SIG-M5 (cell line): Measurements from ENCODE around the gene SCGB1C2.

Source experiments
- DNase-seq: peaks from one replicate; lab custom pipeline; 2025; lab: John Stamatoyannopoulos, UW

The SCGB1C2 gene

GRCh38 chr17:172401-172800 is 35.0 kb downstream of the SCGB1C2 start:
- DNase-seq, result no peak

DNA sequence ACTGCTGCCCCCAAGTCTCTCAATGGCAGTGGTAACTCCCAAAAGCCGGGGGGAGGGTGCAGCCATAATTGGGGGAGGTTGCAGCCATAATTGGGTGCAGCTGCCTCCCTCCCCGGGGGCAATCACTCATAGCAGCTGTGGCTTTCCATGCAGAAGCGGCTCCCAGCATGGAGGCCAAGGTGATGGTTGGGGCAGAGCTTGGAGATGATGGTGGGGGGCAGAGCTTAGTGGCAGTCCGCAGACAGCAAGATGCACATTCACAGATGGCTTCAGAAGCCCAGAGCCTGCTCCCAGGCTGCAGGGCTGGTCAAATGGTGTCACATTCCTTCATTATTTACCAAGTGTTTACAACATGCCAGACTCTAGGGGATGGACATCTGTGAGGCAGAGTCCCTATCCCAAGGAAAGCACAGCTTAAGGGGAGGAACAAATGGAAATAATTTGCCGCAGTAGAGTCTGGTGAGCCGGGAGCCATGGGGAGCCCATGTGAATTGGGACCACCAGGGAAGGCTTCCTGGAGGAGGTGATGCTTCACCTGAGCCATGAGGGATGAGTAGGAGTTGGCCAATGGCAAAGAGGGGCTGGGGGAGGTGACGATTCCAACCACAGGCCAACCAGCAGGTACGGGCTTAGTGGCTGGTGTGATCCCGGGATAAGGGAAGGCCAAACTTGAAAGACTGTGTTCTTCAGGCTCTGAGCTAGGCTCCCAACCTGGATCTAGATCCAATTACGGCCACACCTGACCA is 36.0 kb downstream of the SCGB1C2 start:
- DNase-seq, result no peak

- DNase-seq, result no peak
These were observed 39.8 kb downstream of the SCGB1C2 start for GRCh38 chr17:177155-177554.

GRCh38 chr17:177762-178161 is 40.4 kb downstream of the SCGB1C2 start:
- no peak for DNase-seq

- DNase-seq, result no peak
These were observed 41.1 kb downstream of the SCGB1C2 start for GRCh38 chr17:178292-179065.

DNA sequence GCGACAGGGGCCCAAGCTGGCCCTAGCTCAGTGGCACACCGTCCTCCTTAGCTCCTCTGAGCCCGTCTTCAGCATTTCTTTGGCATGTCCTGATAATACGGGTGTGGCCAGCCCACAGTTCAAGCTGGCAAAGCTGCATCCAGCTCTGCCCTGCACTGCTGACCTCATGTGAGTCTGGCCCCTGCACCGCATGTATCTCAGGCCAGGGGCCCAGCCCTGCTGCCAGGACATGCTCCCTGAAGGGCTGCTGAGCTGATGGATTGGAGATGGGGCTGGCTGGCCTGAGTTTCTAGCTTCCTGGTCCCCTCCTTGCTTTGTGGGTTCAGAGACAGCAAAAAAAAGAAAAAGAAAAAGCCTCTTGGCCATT is 41.7 kb downstream of the SCGB1C2 start:
- no peak for DNase-seq

- DNase-seq, result no peak
These were observed 42.5 kb downstream of the SCGB1C2 start for GRCh38 chr17:179781-180380.

DNA sequence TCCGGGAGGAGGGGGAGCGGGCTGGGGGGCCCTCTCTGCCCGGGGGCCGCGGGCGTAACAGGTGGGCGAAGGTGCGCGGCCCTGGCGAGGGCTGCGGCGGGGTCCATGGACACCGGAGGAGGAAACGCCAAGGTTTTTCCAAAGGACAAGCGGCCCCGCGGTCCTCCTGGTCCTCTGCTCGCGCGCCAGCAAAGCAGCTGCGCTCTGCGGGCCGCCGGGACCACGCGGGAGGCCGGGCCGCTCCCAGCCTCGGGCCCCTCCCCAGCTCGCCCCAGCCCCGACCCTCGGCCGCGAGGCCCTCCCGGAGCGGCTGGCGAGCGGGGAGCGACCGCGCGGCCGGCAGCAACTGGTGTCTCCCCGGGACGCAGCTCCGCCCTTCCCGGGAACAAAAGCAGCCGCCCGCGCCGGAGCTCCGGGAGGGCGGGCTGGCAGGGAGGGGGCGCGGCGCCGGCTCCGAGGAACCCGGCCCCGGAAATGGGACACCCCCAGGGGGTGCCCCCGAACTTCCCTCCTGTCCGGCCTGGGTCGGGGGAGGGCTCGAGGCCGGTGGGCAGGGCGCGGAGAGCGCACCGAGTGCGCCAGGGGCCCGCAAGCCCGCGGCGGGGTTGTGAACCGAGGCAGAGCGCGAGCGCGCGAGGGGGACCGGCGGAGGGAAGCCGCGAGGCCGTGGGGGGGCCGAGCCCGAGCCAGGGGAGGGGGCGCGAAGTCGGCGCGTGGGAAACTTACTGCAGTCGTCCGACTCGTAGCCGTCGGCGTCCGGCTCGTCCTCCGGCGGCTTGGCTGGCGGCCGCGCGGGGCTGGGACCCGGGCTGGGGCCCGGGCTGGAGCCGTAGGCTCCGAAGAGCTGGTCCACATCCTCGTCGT is 43.2 kb downstream of the SCGB1C2 start:
- DNase-seq, result no peak

GRCh38 chr17:181245-182049 is 44.1 kb downstream of the SCGB1C2 start, which contains the start of gene DOC2B:
TSS of gene DOC2B (minus strand) at chr17:181650. CDS start at chr17:181479, 171 bp downstream.
- no peak for DNase-seq

DNA sequence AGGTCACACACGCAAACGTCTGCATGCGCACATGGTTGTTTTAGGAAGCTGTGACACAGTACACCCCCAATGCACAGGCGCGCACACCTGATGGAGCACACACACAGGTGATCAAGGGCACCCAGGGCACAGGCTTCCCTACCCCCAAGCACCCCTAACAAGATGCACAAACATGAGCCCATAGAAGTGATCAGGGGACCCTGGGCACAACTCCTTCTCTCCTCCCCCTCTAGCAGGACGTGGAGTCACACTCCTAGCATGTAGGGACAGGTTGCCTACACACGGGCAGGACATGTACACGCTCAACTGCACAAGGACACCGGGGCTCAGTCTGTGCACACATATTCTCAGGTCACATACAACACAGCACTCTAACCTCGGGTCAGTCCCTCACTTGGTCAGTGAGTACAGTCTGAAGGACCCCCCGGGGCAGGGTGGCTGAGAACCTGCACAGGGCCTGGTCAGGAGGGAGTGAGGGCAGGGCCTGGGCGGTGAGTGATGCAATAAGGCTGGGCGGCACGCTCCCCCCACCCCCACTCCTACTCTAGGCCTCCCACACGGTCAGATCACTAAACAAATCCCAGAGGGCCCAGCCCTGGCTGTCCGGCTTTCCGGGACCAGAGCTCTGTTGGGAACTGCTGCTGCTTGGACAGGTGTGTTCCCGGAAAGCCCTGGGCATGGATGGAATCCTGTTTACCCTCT is 44.8 kb downstream of the SCGB1C2 start:
- no peak for DNase-seq

GRCh38 chr17:183021-183420 is 45.7 kb downstream of the SCGB1C2 start:
- no peak for DNase-seq

DNA sequence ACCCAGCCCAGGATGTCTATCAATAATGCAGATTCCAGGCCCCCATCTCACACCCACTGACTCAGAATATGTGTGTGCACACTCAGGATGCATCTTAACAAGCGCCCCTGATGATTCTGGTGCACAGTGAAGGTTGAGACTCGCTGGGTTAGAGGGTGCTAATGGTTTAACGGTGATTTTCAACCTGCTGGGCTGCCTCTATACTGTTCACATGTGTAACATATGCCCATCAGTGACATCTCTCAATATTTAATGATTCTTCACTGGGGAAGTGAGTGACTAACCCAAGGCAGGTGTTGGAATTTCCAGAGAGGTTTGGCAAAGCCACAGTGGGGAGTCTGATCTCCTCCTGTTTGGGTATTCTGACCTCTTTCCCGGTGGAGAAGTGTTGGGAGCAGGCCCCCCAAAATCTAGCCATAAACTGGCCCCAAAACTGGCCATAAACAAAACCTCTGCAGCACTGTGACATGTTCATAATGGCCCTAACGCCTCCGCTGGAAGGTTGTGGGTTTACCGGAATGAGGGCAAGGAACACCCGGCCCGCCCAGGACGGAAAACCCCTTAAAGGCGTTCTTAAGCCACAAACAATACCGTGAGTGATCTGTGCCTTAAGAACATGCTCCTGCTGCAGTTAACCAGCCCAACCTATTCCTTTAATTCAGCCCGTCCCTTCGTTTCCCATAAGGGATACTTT is 48.2 kb downstream of the SCGB1C2 start:
- no peak for DNase-seq

DNA sequence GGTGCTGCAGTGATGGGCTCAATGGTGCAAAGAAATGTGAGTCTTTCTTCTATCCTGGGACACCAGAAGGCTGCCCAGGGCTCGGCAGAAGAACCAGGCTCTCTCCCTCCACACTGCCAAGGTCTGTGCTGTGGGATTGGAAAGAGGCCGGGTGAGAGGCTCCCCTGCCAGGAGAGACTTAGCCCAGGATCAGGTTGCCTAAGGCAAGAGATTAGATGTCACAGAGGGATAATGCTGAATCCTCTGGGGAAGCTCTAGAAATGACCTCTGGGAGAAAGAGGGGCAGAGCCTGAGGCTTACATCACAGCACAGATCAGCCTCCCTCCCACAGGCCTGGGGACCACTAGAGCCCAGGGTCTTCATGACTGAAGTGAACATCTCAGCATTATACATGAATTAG is 49.8 kb downstream of the SCGB1C2 start:
- no peak for DNase-seq
